ENCODE measurements around the gene CARNS1. TPM values are rescaled to one million over a fixed set of nuclear protein-coding genes. Genes with fewer than 3 reads are reported as not detected.

Gene CARNS1
- total and polyA plus RNA-seq, 2 of the 8 experiments (the other 6 are each of a cell fraction or from before 2014, with no cell fraction given) = 0.82 to 1.1 TPM

- TF ChIP-seq, protein P1, sequence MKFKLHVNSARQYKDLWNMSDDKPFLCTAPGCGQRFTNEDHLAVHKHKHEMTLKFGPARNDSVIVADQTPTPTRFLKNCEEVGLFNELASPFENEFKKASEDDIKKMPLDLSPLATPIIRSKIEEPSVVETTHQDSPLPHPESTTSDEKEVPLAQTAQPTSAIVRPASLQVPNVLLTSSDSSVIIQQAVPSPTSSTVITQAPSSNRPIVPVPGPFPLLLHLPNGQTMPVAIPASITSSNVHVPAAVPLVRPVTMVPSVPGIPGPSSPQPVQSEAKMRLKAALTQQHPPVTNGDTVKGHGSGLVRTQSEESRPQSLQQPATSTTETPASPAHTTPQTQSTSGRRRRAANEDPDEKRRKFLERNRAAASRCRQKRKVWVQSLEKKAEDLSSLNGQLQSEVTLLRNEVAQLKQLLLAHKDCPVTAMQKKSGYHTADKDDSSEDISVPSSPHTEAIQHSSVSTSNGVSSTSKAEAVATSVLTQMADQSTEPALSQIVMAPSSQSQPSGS (IDR thresholded peaks at IDR 0.05; ENCODE audit: low read length) = no peak
- TF ChIP-seq, protein P2, sequence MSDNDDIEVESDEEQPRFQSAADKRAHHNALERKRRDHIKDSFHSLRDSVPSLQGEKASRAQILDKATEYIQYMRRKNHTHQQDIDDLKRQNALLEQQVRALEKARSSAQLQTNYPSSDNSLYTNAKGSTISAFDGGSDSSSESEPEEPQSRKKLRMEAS (IDR thresholded peaks at IDR 0.05) = no peak
- TF ChIP-seq MAFK (IDR thresholded peaks at IDR 0.05; ENCODE audit: low read depth, low read length) (no peak), CHD1 (IDR thresholded peaks at IDR 0.05; ENCODE audit: low read depth, low read length) (no peak), SP2 (IDR thresholded peaks at IDR 0.05; ENCODE audit: low read length) (no peak), KDM1A (IDR thresholded peaks at IDR 0.05; ENCODE audit: borderline replicate concordance, low read length) (no peak), EZH2 (IDR thresholded peaks at IDR 0.05; ENCODE audit: low read depth, low read length, severe bottlenecking) (no peak)
Observed at GRCh38 chr11:67418476-67419281, 3.2 kb downstream of the CARNS1 start (continued).
